HepG2 (cell line): ENCODE results near the gene KLHL11. TPM values are rescaled to one million over a fixed set of nuclear protein-coding genes. Genes with fewer than 3 reads are reported as not detected.

Experiments
- ARID3A ChIP-seq: IDR thresholded peaks from 2 replicates; pipeline ENCODE4 v1.6.1; 2012; ENCODE audit warnings: low read depth, low read length, improper control_type of control experiment
- ATAD3A ChIP-seq: sonication (generic); formaldehyde crosslinking; IDR thresholded peaks from 2 replicates; pipeline ENCODE4 v1.4.0; 2020; ENCODE audit warnings: missing genetic modification reagents
- BCL6 ChIP-seq: IDR thresholded peaks from 2 replicates; pipeline ENCODE4 v1.6.1; 2016; ENCODE audit warnings: missing genetic modification reagents, missing compliant biosample characterization
- CCDC6 ChIP-seq: sonication (generic); formaldehyde crosslinking; IDR thresholded peaks from 2 replicates; pipeline ENCODE4 v1.8.1; 2022; ENCODE audit warnings: mild to moderate bottlenecking, missing genetic modification reagents, moderate library complexity
- CREB3 ChIP-seq: sonication (generic); formaldehyde crosslinking; IDR thresholded peaks from 2 replicates; pipeline ENCODE4 v1.5.0; 2020; ENCODE audit warnings: missing genetic modification reagents
- CREM ChIP-seq, 2 experiments: sonication (generic) in 1 of 2; formaldehyde crosslinking in 1 of 2; IDR thresholded peaks; 2 replicates each; pipeline versions ENCODE4 v1.4.0 to v1.6.1; 2016 to 2020; ENCODE audit warnings: antibody characterized with exemption in 1 of 2, mild to moderate bottlenecking in 1 of 2, missing genetic modification reagents in 1 of 2
- GRHL1 ChIP-seq: sonication (generic); formaldehyde crosslinking; conservative IDR thresholded peaks from 2 replicates; pipeline ENCODE4 v1.8.0; 2022; ENCODE audit warnings: missing genetic modification reagents
- HOXA7 ChIP-seq: sonication (generic); formaldehyde crosslinking; IDR thresholded peaks from 2 replicates; pipeline ENCODE4 v1.8.1; 2022; ENCODE audit warnings: mild to moderate bottlenecking, missing genetic modification reagents, moderate library complexity
- KMT2A ChIP-seq: sonication (generic); formaldehyde crosslinking; IDR thresholded peaks from 2 replicates; pipeline ENCODE4 v1.4.0; 2020; ENCODE audit warnings: missing genetic modification reagents
- PCBP2 ChIP-seq: fragments of 200-400 bp; formaldehyde crosslinking; optimal IDR thresholded peaks from 2 replicates; pipeline ENCODE3; 2018; ENCODE audit warnings: low read length, low read depth; ENCODE audit not compliant: poor library complexity, severe bottlenecking
- SUZ12 ChIP-seq: fragments of 150-350 bp; IDR thresholded peaks from 2 replicates; pipeline ENCODE4 v1.6.1; 2014; ENCODE audit warnings: low read depth, low read length
- THAP11 ChIP-seq: IDR thresholded peaks from 2 replicates; pipeline ENCODE4 v1.6.1; 2016; ENCODE audit warnings: missing biosample characterization, missing genetic modification reagents
- ZBTB39 ChIP-seq: sonication (generic); formaldehyde crosslinking; IDR thresholded peaks from 2 replicates; pipeline ENCODE4 v1.5.0; 2020; ENCODE audit warnings: missing genetic modification reagents
- ZEB1 ChIP-seq: IDR thresholded peaks from 2 replicates; pipeline ENCODE4 v1.6.1; 2012; ENCODE audit warnings: mild to moderate bottlenecking, low read depth, inconsistent platforms; ENCODE audit not compliant: insufficient replicate concordance
- ZNF441 ChIP-seq: sonication (generic); formaldehyde crosslinking; IDR thresholded peaks from 2 replicates; pipeline ENCODE4 v1.7.0; 2021; ENCODE audit warnings: missing genetic modification reagents, borderline replicate concordance
- ZNF589 ChIP-seq: sonication (generic); formaldehyde crosslinking; conservative IDR thresholded peaks from 2 replicates; pipeline ENCODE4 v1.8.0; 2022; ENCODE audit warnings: mild to moderate bottlenecking, moderate library complexity, missing genetic modification reagents
- ZNF597 ChIP-seq: sonication (generic); formaldehyde crosslinking; IDR thresholded peaks from 2 replicates; pipeline ENCODE4 v1.5.0; 2020; ENCODE audit warnings: missing genetic modification reagents
- ZNF691 ChIP-seq: sonication (generic); formaldehyde crosslinking; IDR thresholded peaks from 2 replicates; pipeline ENCODE4 v1.4.0; 2020; ENCODE audit warnings: missing genetic modification reagents, low read depth, mild to moderate bottlenecking, borderline replicate concordance
- ZNF709 ChIP-seq: sonication (generic); formaldehyde crosslinking; IDR thresholded peaks from 2 replicates; pipeline ENCODE4 v1.5.0; 2020; ENCODE audit warnings: mild to moderate bottlenecking, missing genetic modification reagents
- ZZZ3 ChIP-seq: sonication (generic); formaldehyde crosslinking; IDR thresholded peaks from 2 replicates; pipeline ENCODE4 v1.4.0; 2020; ENCODE audit warnings: missing genetic modification reagents, mild to moderate bottlenecking, borderline replicate concordance
- polyA plus RNA-seq, 8 experiments: library from polyadenylated mRNA; depleted of rRNA in 3 of 8; stranded (reverse) in 7 of 8; unstranded in 1 of 8; fragments of >200 nt; fragmentation: Illumina TruSeq in 4 of 8; extraction: Trizol in 4 of 8; gene quantifications; 2 replicates each; pipeline versions ENCODE4 v1.2.1 to v1.2.3, GENCODE V29; 2011 to 2016; ENCODE audit warnings: low read depth in 4 of 8, missing spikeins in 1 of 8, mixed read lengths in 1 of 8; ENCODE audit not compliant: insufficient read depth in 1 of 8
- total RNA-seq, 5 experiments: library from RNA; depleted of rRNA; stranded (reverse); fragments of >200 nt; fragmentation: Illumina TruSeq; extraction: Trizol; gene quantifications; 2 replicates each; pipeline ENCODE4 v1.2.3, GENCODE V29; 2016; ENCODE audit warnings: low read depth in 1 of 5

Gene KLHL11
- total and polyA plus RNA-seq, 2 of the 13 experiments (the other 11 are each of a cell fraction or from before 2014, with no cell fraction given), result 7.7 to 27.5 TPM

GRCh38 chr17:41812381-41813151 lies 52.7 kb downstream of the KLHL11 start, which contains the start of gene FKBP10 (continued):
- TF ChIP-seq HOXA7 (CRISPR knock-in tag) (no peak), ZBTB39 (CRISPR knock-in tag) (no peak), CREM (IDR thresholded peaks at IDR 0.05) (peak; percentile 67), CREM (CRISPR knock-in tag; IDR thresholded peaks at IDR 0.05) (no peak), THAP11 (CRISPR knock-in tag) (peak; percentile 42; the same call in 1 of the 2 replicates), PCBP2 (peak; percentile 26), ZNF691 (CRISPR knock-in tag) (peak; percentile 50; the same call in 1 of the 2 replicates), ZNF709 (CRISPR knock-in tag) (0 out of 2 replicates have a peak, but pooled peaks have one; percentile 7), BCL6 (CRISPR knock-in tag) (peak; percentile 32), SUZ12 (no peak), ARID3A (peak; percentile 26; the same call in 1 of the 2 replicates), KMT2A (CRISPR knock-in tag) (peak; percentile 48; the same call in 1 of the 2 replicates), CREB3 (CRISPR knock-in tag) (peak; percentile 64; the same call in 1 of the 2 replicates), GRHL1 (no peak), ATAD3A (CRISPR knock-in tag) (no peak), ZEB1 (peak; percentile 97), CCDC6 (CRISPR knock-in tag) (0 out of 2 replicates have a peak, but pooled peaks have one; percentile 32), ZNF597 (CRISPR knock-in tag) (no peak), ZZZ3 (CRISPR knock-in tag) (0 out of 2 replicates have a peak, but pooled peaks have one; percentile 32), ZNF589 (CRISPR knock-in tag) (0 out of 2 replicates have a peak, but pooled peaks have one; percentile 36), ZNF441 (CRISPR knock-in tag) (peak; percentile 43; the same call in 1 of the 2 replicates)
